ENCODE results near the gene FAM131B. TPM values are rescaled to one million over a fixed set of nuclear protein-coding genes. Genes with fewer than 3 reads are reported as not detected.

The FAM131B gene
- total RNA-seq, 1 donor from 2014 or later = 0.53 TPM

DNA sequence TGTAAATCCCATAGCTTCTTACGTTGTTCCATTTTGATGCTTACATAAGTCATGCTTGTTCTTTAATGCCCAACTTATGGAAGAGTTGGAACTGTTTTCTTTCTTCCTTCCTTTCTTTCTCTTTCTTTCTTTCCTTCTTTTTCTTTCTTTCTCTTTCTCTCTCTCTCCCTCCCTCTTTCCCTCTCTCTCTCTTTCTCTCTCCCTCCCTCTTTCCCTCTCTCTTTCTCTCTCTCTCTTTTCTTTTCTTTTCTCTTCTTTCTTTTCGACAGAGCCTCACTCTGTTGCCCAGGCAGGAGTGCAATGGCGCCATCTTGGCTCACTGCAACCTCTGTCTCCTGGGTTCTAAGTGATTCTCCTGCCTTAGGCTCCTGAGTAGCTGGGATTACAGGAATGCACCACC, 18.9 kb downstream of the FAM131B start:
- DNase-seq (ENCODE audit: low read depth) = no peak
- H3K27me3 ChIP-seq (ENCODE audit: control insufficient read depth, insufficient read depth, low read length) = peaks cover 2% of the 10 kb centered on the region
- FAIRE-seq = no peak
- TF ChIP-seq, protein P1, sequence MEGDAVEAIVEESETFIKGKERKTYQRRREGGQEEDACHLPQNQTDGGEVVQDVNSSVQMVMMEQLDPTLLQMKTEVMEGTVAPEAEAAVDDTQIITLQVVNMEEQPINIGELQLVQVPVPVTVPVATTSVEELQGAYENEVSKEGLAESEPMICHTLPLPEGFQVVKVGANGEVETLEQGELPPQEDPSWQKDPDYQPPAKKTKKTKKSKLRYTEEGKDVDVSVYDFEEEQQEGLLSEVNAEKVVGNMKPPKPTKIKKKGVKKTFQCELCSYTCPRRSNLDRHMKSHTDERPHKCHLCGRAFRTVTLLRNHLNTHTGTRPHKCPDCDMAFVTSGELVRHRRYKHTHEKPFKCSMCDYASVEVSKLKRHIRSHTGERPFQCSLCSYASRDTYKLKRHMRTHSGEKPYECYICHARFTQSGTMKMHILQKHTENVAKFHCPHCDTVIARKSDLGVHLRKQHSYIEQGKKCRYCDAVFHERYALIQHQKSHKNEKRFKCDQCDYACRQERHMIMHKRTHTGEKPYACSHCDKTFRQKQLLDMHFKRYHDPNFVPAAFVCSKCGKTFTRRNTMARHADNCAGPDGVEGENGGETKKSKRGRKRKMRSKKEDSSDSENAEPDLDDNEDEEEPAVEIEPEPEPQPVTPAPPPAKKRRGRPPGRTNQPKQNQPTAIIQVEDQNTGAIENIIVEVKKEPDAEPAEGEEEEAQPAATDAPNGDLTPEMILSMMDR (IDR thresholded peaks at IDR 0.05; ENCODE audit: insufficient read depth, low read length, severe bottlenecking) = no peak
- no peaks in the 10 kb centered on the region for H3K36me3 ChIP-seq (ENCODE audit: control insufficient read depth, insufficient read depth, low read length)
- H3K4me3 ChIP-seq (ENCODE audit: low read depth, low read length) = no peak overlapping the region

DNA sequence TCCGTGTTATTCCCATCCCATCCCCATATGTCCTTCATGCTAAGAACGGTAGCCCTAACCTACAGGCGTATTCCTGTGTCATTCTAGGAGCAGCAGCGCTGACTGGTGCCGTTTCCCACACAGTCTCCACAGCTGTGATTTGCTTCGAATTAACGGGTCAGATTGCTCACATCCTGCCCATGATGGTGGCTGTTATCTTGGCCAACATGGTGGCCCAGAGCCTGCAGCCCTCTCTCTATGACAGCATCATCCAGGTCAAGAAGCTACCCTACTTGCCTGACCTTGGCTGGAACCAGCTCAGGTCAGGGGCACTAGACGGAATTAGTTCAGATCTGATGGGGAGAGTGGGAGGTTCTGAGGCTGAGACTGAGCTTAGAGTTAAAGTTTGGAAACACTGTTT, 20.7 kb downstream of the FAM131B start:
- Histone ChIP-seq H3K4me3 (ENCODE audit: low read depth, low read length) (no peak overlapping the region), H3K27me3 (ENCODE audit: control insufficient read depth, insufficient read depth, low read length) (peaks cover 2% of the 10 kb centered on the region), H3K36me3 (ENCODE audit: control insufficient read depth, insufficient read depth, low read length) (no peaks in the 10 kb centered on the region)
- TF ChIP-seq, protein P1 (IDR thresholded peaks at IDR 0.05; ENCODE audit: insufficient read depth, low read length, severe bottlenecking) = no peak
- DNase-seq (ENCODE audit: low read depth) (no peak), FAIRE-seq (no peak)

DNA sequence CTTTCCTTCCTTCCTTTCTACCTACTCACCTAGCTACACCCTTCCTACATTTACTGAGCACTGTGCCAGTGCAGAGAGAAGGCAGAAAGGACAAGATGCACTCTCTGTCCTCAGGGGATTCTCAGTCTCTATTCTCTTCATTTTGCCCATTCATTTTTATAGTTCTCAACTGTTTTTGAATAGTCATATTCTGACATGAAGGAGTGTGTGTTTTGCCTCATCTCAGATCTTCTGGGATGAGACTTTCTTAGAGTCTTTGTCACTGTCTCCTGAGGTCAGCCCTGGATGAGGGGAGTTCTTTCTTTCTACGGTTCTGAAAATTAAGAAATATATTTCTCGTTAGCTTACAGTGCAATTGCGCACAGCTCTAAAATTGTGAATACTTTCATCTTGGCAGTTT, 25.3 kb downstream of the FAM131B start:
- H3K36me3 ChIP-seq (ENCODE audit: control insufficient read depth, insufficient read depth, low read length) = no peaks in the 10 kb centered on the region
- TF ChIP-seq, protein P1 (IDR thresholded peaks at IDR 0.05; ENCODE audit: insufficient read depth, low read length, severe bottlenecking) = no peak
- no peak overlapping the region for H3K4me3 ChIP-seq (ENCODE audit: low read depth, low read length)
- no peaks in the 10 kb centered on the region for H3K27me3 ChIP-seq (ENCODE audit: control insufficient read depth, insufficient read depth, low read length)
- no peak for DNase-seq (ENCODE audit: low read depth)
- no peak for FAIRE-seq

DNA sequence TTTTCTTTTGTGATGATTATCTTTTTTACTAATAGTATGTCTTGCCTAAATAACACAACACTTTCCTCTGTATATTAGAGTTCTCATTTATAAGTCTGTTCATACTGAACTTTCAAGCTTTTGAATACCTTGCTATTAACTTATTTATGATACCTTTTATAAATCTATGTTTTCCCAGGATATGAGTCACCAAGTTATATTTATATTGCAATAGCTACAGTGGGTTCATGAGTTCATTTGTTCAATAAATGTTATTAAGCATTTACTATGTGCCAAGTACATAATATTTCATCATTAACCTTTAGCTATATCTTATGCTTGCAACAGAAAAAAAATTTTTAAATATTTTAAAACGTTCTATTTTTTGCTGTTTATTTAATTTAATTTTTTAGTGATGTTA, 28.3 kb downstream of the FAM131B start:
- DNase-seq (ENCODE audit: low read depth) (peak; percentile 55), FAIRE-seq (no peak)
- TF ChIP-seq, protein P1 (IDR thresholded peaks at IDR 0.05; ENCODE audit: insufficient read depth, low read length, severe bottlenecking) = no peak
- Histone ChIP-seq H3K36me3 (ENCODE audit: control insufficient read depth, insufficient read depth, low read length) (no peaks in the 10 kb centered on the region), H3K27me3 (ENCODE audit: control insufficient read depth, insufficient read depth, low read length) (no peaks in the 10 kb centered on the region), H3K4me3 (ENCODE audit: low read depth, low read length) (no peak overlapping the region)

DNA sequence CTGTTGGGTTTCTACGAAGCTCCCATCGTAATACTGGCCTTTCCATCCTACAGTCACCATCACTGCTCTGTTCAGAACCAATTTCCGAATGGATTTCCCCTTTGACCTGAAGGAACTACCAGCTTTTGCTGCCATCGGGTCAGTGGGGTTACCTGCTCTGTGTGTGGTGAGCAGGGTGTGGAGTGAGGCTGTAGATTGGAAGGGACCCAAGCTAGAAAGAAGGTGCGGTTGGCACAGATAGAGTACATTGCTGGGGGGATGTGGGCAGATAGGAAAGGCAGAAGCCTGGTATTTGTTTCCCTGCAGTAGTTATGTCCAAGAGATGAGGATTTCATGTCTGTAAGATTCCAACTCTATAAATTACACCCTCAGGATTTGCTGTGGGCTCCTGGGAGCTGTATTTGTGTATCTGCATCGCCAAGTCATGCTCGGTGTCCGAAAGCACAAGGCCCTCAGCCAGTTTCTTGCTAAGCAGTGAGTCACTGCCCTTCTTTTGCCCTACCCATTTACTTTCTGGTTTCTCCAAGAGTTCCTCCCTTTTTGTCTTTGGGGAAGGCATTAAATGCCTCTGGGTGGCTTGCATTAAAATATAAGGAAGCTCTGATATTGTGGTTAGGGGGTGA, 31.2 kb downstream of the FAM131B start:
- Histone ChIP-seq H3K36me3 (ENCODE audit: control insufficient read depth, insufficient read depth, low read length) (no peaks in the 10 kb centered on the region), H3K4me3 (ENCODE audit: low read depth, low read length) (no peak overlapping the region), H3K27me3 (ENCODE audit: control insufficient read depth, insufficient read depth, low read length) (no peaks in the 10 kb centered on the region)
- TF ChIP-seq, protein P1 (IDR thresholded peaks at IDR 0.05; ENCODE audit: insufficient read depth, low read length, severe bottlenecking) = no peak
- FAIRE-seq (peak; percentile 62), DNase-seq (ENCODE audit: low read depth) (peak; percentile 91)
